Fibroblast of skin of left biceps (primary cell): ENCODE results near the gene ZC3H18.

Experiments
- DNase-seq, 2 experiments: peaks; one replicate each; pipeline ENCODE4 v3.0.0-alpha.2; 2013; ENCODE audit warnings: low read depth in 2 of 2

Gene ZC3H18

GRCh38 chr16:88549671-88550245 lies 20.4 kb upstream of the ZC3H18 start:
- DNase-seq, result no peak

- no peak for DNase-seq
Measured at GRCh38 chr16:88550246-88550661, 19.9 kb upstream of the ZC3H18 start.

- no peak for DNase-seq
Measured at GRCh38 chr16:88552166-88552565, 18.0 kb upstream of the ZC3H18 start.

- DNase-seq, result no peak
Measured at GRCh38 chr16:88552815-88553214, 17.4 kb upstream of the ZC3H18 start.

- DNase-seq, result no peak
Measured at GRCh38 chr16:88553739-88554138, 16.5 kb upstream of the ZC3H18 start.

GRCh38 chr16:88554711-88555264 lies 15.4 kb upstream of the ZC3H18 start:
- DNase-seq, result no peak

GRCh38 chr16:88556294-88556988 lies 13.8 kb upstream of the ZC3H18 start:
- DNase-seq, result no peak

- peak in 1 of 2 experiments; percentile 5 for DNase-seq
Measured at GRCh38 chr16:88558457-88559442, 11.5 kb upstream of the ZC3H18 start.

- no peak for DNase-seq
Measured at GRCh38 chr16:88560714-88561484, 9.3 kb upstream of the ZC3H18 start.

- DNase-seq, result peak in 1 of 2 experiments; percentile 7
Measured at GRCh38 chr16:88561485-88562359, 8.5 kb upstream of the ZC3H18 start.

GRCh38 chr16:88566158-88566557 lies 4.0 kb upstream of the ZC3H18 start:
- DNase-seq, result no peak

GRCh38 chr16:88568710-88569613 lies 1.2 kb upstream of the ZC3H18 start:
- DNase-seq, result no peak

GRCh38 chr16:88569614-88569984 lies 604 bp upstream of the ZC3H18 start:
- no peak for DNase-seq

GRCh38 chr16:88570691-88571092 lies 489 bp downstream of the ZC3H18 start:
- no peak for DNase-seq

- no peak for DNase-seq
Measured at GRCh38 chr16:88575251-88575650, 5.0 kb downstream of the ZC3H18 start.

GRCh38 chr16:88576307-88576706 lies 6.1 kb downstream of the ZC3H18 start:
- DNase-seq, result no peak

- no peak for DNase-seq
Measured at GRCh38 chr16:88577166-88577565, 7.0 kb downstream of the ZC3H18 start.

GRCh38 chr16:88578446-88579313 lies 8.5 kb downstream of the ZC3H18 start:
- no peak for DNase-seq
